ENCODE results near the gene INPP4A. TPM values are rescaled to one million over a fixed set of nuclear protein-coding genes. Genes with fewer than 3 reads are reported as not detected.

Gene INPP4A
- total RNA-seq, 1 donor from 2014 or later = 32.4 TPM

GRCh38 chr2:98521266-98521665, 76.6 kb downstream of the INPP4A start:
- Mint-ChIP-seq H3K27ac (ENCODE audit: unreplicated experiment) (no peak overlapping the region), H3K27me3 (ENCODE audit: low read depth) (no peaks in the 10 kb centered on the region), H3K36me3 (ENCODE audit: low read depth) (peaks cover 7% of the 10 kb centered on the region), H3K4me3 (no peak overlapping the region), H3K4me1 (peaks cover 6% of the 10 kb centered on the region), H3K9me3 (no peaks in the 10 kb centered on the region)
- TF ChIP-seq CTCF (conservative IDR thresholded peaks at IDR 0.05) = no peak
- DNase-seq (ENCODE audit: low read depth, low spot score) = no peak

GRCh38 chr2:98522854-98523253, 78.2 kb downstream of the INPP4A start:
- no peak for DNase-seq (ENCODE audit: low read depth, low spot score)
- no peak overlapping the region for H3K27ac Mint-ChIP-seq (ENCODE audit: unreplicated experiment)
- H3K4me3 Mint-ChIP-seq = no peak overlapping the region
- H3K36me3 Mint-ChIP-seq (ENCODE audit: low read depth) = peaks cover 15% of the 10 kb centered on the region
- peaks cover 6% of the 10 kb centered on the region for H3K9me3 Mint-ChIP-seq
- H3K4me1 Mint-ChIP-seq = no peaks in the 10 kb centered on the region
- TF ChIP-seq CTCF (conservative IDR thresholded peaks at IDR 0.05) = no peak
- no peaks in the 10 kb centered on the region for H3K27me3 Mint-ChIP-seq (ENCODE audit: low read depth)

GRCh38 chr2:98524168-98524567, 79.5 kb downstream of the INPP4A start:
- H3K4me1 Mint-ChIP-seq = no peaks in the 10 kb centered on the region
- no peaks in the 10 kb centered on the region for H3K27me3 Mint-ChIP-seq (ENCODE audit: low read depth)
- TF ChIP-seq CTCF (conservative IDR thresholded peaks at IDR 0.05) = no peak
- peaks cover 13% of the 10 kb centered on the region for H3K9me3 Mint-ChIP-seq
- H3K27ac Mint-ChIP-seq (ENCODE audit: unreplicated experiment) = no peak overlapping the region
- peaks cover 22% of the 10 kb centered on the region for H3K36me3 Mint-ChIP-seq (ENCODE audit: low read depth)
- H3K4me3 Mint-ChIP-seq = no peak overlapping the region
- DNase-seq (ENCODE audit: low read depth, low spot score) = no peak

GRCh38 chr2:98528349-98528748, 83.7 kb downstream of the INPP4A start:
- no peak overlapping the region for H3K27ac Mint-ChIP-seq (ENCODE audit: unreplicated experiment)

GRCh38 chr2:98530114-98530513, 85.5 kb downstream of the INPP4A start:
- Mint-ChIP-seq H3K9me3 (peaks cover 13% of the 10 kb centered on the region), H3K36me3 (ENCODE audit: low read depth) (peaks cover 22% of the 10 kb centered on the region), H3K4me1 (no peaks in the 10 kb centered on the region), H3K27me3 (ENCODE audit: low read depth) (no peaks in the 10 kb centered on the region), H3K4me3 (no peak overlapping the region), H3K27ac (ENCODE audit: unreplicated experiment) (no peak overlapping the region)
- DNase-seq (ENCODE audit: low read depth, low spot score) = no peak
- no peak for TF ChIP-seq CTCF (conservative IDR thresholded peaks at IDR 0.05)

More at GRCh38 chr2:98528349-98528748, 83.7 kb downstream of the INPP4A start:
- no peak for DNase-seq (ENCODE audit: low read depth, low spot score)
- Mint-ChIP-seq H3K4me3 (no peak overlapping the region), H3K4me1 (no peaks in the 10 kb centered on the region), H3K36me3 (ENCODE audit: low read depth) (peaks cover 19% of the 10 kb centered on the region), H3K9me3 (peaks cover 13% of the 10 kb centered on the region), H3K27me3 (ENCODE audit: low read depth) (no peaks in the 10 kb centered on the region)
- TF ChIP-seq CTCF (conservative IDR thresholded peaks at IDR 0.05) = no peak

- Mint-ChIP-seq H3K27me3 (ENCODE audit: low read depth) (no peaks in the 10 kb centered on the region), H3K4me1 (peaks cover 14% of the 10 kb centered on the region), H3K27ac (ENCODE audit: unreplicated experiment) (no peak overlapping the region), H3K36me3 (ENCODE audit: low read depth) (peaks cover 11% of the 10 kb centered on the region), H3K9me3 (peaks cover 8% of the 10 kb centered on the region), H3K4me3 (no peak overlapping the region)
- no peak for DNase-seq (ENCODE audit: low read depth, low spot score)
- no peak for TF ChIP-seq CTCF (conservative IDR thresholded peaks at IDR 0.05)
Measured at GRCh38 chr2:98532756-98533155, 88.1 kb downstream of the INPP4A start.

Measured in neural crest cell (in vitro differentiated cells).